CD4-positive, alpha-beta T cell treated with Interleukin-4 for 4 hours (primary cell): Measurements from ENCODE around the gene ADCY6.

Experiments
- DNase-seq: peaks from one replicate; pipeline ENCODE4 v3.0.0-alpha.2; 2020

ADCY6 gene

GRCh38 chr12:48782457-48783395, 6.2 kb downstream of the ADCY6 start:
- DNase-seq = no peak

DNA sequence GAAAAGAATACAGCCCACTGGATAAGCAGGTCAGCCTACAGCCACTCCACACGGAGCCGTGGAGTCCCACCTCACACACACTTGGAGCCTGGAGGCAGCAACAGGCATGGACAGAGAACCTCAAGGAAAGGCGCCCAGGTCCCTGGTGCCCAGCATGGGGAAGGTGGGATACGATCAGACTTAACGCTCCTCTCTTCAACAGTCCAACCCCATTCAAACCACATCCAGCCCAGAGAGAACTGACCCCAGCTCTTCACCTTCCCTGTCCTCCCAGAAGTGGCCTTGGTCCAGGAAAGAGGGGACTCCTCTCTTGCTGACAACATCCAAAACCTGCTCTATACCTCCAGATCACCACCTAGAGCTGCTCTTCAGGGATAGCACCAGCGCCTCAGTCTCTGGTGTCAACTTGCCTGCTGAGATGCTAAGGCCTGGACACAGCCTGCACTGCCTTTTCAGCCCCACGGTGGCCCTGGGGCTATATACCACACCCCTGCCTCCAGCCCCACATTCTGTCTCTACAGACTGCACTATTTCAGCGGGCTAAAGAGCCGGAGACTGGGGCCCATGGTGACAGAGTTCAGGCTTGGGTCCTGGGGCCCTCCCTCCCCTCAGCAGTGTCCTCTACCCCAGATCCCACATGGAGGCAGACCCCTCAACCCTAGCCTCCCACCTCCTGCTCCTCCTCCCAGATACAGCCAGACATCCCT, 7.0 kb downstream of the ADCY6 start:
- DNase-seq = no peak

- no peak for DNase-seq
Measured at GRCh38 chr12:48780381-48781025, 8.4 kb downstream of the ADCY6 start.

DNA sequence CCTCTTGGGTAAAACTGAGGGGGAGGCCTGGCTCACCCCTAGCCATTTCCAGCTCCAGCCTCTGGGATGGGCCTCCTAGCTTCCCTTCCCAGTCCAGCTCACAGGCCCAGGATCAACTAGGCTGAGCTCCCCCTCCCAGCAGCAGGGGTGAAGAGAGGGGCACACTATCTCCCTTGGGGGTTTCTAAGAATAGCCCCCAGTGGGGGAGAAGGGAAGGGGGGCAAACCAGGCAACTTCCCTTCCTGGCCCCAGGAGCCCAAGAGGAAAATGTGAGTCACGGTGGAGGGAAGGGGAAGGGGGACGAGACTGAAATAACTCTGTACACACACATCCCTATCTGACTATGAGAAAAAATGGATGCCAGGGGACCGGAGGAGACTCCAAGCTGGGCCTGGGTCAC, 9.0 kb downstream of the ADCY6 start:
- no peak for DNase-seq

- DNase-seq = no peak
Measured at GRCh38 chr12:48777501-48778400, 11.1 kb downstream of the ADCY6 start.

DNA sequence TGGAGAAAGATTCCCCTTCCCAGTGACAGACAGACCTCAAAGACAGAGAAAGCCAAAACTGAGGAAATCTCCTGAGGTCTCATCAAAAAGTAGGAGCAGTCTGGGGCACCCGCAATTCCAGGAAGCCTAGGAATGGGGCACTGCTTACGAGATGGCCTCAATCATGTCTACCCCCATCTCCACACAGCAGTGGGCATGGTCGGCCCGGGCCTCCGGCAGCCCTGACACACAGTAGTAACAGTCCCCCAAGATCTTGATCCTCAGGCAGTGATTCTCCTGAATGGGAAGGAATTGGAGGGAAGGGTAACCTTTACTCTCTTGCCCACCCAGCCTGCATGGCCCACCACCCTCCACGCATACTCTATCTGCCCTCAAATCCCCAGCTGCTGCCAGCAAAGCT, 11.9 kb downstream of the ADCY6 start:
- no peak for DNase-seq

DNA sequence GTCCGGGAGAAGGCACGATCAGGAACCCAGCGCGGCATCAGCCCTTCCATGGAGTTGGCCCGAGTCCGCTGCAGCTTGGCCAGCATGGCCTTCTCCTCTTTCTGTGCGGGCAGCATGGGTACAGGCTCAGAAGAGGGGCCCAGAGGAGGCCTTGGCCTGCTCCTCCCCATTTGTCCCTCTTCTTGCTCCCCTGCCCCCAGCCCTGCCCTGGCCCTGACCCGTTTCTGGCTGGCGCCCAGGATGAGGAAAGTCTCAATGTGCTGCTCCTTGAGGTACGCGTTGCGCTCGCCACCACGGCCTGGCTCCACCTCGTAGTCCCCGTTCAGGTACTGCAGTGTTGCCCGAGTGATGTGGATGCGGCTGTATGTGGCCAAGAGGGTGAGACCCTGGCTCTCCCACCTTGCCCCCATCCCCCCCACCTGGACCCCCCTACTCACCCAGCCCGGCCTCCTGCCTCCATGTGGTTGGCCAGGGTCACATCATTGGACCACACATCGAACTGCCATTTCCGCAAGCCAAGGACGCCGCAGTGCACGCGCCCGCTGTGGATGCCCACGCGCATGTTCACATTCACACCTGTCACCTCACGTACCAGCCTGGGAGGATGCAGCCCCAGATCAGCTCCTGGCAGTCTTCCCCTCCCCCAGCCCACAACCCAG, 12.8 kb downstream of the ADCY6 start:
- no peak for DNase-seq

DNA sequence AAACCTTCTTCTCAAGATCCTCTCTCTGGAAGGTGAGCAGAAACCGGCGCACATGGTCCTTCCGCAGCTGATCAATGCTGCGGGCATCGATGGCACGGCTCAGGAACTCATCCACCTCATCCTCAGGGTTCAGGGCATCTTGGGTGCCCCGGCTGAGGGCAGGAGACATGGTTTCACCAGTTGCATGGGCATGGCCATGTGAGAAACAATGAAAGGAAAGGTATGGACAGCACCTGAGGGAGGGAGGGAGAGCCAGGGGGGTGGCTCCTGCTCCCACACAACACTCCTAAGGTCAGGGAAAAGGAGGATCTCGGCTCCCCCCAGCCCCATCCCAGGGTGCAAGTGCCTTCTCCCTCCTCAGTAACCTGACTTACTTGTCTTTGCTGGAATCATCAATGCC, 13.6 kb downstream of the ADCY6 start:
- DNase-seq = no peak

- DNase-seq = no peak
Measured at GRCh38 chr12:48774516-48774915, 14.4 kb downstream of the ADCY6 start.

DNA sequence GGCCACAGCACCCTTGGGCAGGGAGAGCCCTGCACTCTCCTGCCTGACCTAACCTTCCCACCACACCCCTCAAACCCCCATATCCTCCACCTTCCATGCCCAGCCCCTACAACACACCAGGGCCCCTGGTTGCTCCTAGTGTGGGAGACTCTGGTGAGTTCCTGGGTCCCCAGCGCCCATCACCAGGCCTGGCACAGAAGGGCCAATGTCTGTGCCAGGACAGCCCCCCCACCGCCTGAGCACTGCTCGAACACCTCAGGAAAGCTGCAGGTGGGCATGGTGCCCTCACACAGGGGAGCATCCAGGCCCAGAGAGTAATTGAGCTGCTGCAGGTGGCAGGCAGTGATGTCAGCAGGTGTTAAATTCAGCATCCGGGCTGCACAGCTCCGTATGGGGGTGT, 15.2 kb downstream of the ADCY6 start:
- DNase-seq = no peak

DNA sequence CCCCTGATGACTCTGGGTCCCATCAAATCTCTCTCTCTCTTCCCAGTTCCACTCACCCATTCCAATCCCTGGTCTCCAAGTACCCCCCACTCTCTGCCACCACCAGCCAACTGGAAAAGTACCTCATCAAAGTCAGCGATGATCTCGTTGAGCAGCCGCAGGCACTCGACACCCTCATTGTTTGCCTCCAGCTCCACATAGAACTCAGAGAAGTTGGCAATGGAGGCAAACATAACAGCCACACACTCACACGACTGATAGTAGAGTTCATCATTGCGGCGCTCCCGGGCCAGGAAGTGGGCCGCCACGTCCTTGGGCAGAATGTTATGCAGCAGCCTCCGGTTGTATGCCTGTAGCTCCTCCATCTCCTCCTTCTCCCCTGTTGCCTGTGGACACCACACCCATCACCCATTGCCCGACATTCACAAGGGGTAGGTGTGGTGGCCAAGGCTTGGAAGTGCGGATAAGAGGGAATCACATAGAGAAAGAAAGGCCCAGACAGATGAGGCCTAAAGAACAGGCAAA, 17.2 kb downstream of the ADCY6 start:
- no peak for DNase-seq

DNA sequence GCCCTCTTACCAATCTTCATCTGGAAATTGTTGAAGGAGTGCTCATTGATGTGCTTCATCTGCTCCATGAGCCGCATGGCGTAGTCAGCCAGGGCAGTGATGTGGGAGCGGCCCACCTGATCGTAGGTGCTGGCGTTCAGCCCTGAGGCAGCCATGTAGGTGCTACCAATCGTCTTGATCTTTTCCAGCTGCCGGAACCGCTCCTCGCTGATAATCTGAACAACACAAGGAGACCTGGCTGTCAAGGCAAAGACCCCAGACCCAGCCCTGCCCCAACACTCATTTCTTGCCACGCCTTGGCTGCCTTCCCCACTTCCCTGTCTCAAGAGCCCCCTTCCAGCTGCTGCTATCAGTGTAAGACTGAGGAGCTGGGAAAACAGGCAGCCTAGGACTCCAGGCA, 18.1 kb downstream of the ADCY6 start:
- no peak for DNase-seq

- no peak for DNase-seq
Measured at GRCh38 chr12:48768736-48769135, 20.2 kb downstream of the ADCY6 start.

DNA sequence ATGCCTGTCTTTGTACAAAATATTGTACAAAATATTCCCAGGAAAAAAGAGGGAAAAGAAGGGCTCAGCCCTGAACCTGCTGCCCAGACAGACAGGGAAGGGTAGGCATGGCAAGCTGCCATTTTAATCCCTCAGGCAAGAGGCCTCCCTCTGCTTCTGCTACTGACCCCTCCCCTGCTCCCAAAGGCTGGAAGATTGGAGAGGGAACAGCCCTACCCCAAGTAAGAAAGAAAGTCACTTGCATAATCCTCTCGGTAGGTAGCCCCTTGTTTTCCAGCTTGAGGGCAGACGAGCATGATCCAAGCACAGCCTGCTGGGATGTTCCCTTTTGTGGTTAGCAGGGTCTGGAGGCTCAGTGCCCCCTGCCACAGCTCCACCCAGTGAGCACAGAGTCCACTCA, 20.7 kb downstream of the ADCY6 start:
- DNase-seq = no peak

DNA sequence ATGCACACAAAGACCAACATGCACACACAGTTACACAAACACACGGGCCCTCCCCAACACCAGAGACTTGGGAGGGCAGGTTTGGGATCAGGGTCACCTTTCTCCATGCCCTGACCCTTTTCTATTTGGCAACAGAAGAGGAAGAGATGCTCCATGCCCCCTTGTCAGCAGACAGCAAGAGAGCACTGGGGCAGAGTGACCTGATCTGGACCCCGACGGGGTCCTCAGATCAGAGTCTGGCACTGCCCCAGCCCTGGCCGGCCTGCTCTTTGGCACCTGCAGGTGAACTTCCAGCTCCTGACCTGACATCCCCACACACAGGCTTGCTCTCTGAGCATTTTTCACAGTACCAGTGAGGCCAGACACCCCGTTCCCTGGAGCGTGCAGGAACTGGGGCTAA, 21.4 kb downstream of the ADCY6 start:
- DNase-seq = no peak

DNA sequence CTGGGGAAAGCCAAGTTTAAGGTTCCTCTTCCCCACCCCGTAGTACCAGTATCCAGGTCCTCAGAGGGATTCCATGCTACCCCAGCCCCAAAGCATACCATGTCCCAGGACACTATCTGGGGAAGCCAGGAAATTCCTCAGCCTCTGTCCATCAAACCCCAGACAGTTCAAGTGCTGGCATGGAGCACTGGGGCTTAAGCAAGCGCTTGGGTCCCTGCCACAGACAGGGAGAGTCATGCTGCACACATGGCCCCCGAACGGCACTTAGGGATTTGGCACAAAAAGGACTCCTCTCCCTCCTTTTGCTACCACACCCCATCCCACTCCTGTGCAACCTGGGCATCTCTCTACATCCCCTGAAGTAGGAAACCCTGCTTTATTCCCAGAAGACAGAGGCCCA, 21.8 kb downstream of the ADCY6 start:
- DNase-seq = no peak

DNA sequence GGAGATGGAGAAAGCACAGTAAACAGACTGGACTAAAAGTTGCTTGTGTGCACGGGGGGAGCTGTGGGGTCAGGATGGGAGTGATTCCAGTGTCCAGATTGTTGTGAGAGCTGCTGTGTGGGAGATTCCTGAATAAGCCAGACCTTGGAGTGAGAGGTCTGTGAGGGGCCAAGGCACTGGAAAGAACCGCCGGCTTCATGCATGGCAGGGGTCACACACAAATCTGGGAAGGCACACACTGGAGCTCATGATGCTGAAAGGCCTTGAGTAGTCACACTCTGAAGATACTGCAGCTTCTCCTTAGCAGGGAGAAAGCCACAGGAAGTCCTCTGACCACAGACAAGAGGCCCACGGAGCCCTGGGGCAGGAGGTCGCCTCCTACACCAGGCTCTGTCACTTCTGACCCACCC, 23.1 kb downstream of the ADCY6 start:
- DNase-seq = peak; percentile 4

- no peak for DNase-seq
Measured at GRCh38 chr12:48764521-48764920, 24.4 kb downstream of the ADCY6 start.

DNA sequence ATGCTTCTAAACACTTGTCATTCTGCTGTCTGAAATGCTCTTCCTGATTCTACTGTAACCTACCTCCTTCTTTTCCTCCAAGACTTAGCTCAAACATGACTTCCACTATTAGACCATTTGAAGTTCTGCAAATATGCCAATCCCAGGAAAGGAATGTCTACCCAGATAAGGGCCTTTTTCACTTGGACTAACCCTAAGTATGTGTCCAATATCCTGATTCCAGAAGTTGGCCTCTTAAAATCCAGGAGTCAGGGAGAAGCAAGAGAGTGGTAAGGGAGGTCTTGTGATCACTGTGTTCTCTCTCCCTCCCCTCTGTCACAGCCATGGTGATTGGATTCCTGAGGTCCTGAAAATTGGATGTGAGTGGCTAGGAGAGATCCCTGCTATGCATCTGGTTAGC, 30.2 kb downstream of the ADCY6 start:
- DNase-seq = no peak

DNA sequence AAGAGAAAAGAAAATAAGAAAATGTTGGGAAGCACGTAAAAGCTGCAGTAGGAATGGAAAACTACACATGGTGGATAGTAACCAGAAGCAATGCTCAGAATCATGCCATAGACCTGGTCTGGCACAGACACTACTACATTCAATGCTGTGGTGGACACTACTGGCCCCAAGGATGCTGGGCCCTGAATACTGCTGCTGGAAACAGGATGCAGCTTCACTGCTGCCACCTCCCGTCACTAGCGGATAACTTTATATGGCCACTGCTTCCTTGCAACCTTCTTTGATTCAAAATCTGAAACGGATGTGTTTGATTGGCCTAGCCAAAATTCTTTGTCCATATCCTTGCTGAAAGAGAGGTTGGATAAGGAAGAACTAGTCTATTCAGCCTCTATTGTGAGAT, 30.7 kb downstream of the ADCY6 start:
- no peak for DNase-seq

DNA sequence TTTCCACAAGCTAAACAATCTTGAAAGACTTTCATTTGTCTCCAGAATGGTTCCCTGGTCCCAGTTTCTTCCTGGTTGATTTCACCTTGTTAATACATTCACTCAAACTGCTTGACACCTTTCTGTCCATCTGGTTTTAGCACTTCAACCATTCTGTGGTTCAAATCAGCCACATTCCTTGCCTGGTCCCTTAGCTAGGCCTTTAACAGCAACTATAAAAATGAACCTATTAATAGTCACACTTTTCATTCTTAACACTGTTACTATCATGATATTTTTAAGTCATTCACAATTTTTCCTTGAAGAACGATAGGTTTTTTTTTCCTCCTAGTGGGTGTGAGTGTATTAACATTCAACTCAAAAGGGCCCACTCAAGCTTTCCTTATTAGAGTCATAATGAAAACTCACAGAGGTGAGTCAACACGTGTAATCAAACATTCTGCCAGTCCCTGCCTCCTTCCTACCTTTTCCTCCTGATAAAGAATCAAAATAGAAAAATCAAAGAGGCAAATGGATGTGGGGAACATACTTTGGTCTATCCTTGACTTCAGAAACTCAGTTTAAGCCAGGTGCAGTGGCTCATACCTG, 38.0 kb downstream of the ADCY6 start:
- no peak for DNase-seq

GRCh38 chr12:48750215-48750614, 38.7 kb downstream of the ADCY6 start:
- no peak for DNase-seq
